HG02981 (cell line): Measurements from ENCODE around the gene ZNF200.
"Not testable (repeated sequence)": the region's sequence is repeated elsewhere in the genome, so short reads cannot be mapped to it uniquely, and the experiment has no call there.

Source experiments
- ATAC-seq: cut with Tn5 transposase; IDR thresholded peaks from one replicate; pipeline ENCODE4 v1.9.1; 2021; ENCODE audit warnings: mild to moderate bottlenecking, moderate library complexity; ENCODE audit not compliant: unreplicated experiment

Gene ZNF200

GRCh38 chr16:3254309-3254708 lies 19.4 kb upstream of the ZNF200 start:
- no peak for ATAC-seq

DNA sequence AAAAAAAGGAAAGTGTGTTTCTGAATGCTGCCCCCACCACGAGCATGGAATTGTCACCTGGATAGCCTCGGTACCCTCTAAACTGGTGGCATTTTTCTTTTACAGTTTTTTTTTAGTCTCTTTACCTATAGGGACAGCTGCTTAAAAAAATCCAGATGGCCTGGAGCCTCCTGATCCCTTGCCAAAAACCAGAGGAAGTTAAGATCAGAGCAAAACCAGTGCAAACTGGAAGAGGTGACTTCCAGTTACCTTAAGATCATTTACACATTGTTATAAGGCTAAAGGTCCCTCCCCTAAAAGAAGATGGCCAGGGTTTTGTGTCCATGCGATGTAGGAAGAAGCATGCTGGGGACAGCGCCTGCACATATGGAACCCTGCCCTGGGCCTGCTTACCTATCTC lies 18.0 kb upstream of the ZNF200 start:
- ATAC-seq, result no peak

- no peak for ATAC-seq
Measured at GRCh38 chr16:3249451-3249850, 14.5 kb upstream of the ZNF200 start.

- no peak for ATAC-seq
Measured at GRCh38 chr16:3249020-3249419, 14.1 kb upstream of the ZNF200 start.

DNA sequence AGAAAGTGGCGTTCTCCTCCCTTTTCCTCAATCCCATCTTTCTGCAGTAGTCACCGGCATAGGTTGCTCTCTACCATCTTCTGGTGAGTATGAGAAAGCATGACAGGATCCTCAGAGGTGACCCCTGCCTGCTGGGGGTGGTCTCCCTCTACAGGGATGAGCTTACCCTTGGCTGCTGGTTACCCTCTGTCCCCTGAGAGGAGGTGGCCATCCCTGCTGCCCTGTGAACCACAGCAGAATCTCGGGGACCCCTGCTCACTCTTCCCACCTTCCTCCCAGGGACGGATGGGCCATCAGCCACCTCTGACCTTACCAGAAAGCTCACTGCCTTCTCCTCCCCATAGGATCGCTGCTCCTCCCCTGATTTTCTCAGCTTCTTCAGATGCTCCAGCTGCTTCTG lies 13.6 kb upstream of the ZNF200 start:
- no peak for ATAC-seq

GRCh38 chr16:3246876-3247275 lies 11.9 kb upstream of the ZNF200 start:
- no peak for ATAC-seq

- no peak for ATAC-seq
Measured at GRCh38 chr16:3246002-3246401, 11.0 kb upstream of the ZNF200 start.

GRCh38 chr16:3243882-3244281 lies 8.9 kb upstream of the ZNF200 start:
- ATAC-seq, result no peak

DNA sequence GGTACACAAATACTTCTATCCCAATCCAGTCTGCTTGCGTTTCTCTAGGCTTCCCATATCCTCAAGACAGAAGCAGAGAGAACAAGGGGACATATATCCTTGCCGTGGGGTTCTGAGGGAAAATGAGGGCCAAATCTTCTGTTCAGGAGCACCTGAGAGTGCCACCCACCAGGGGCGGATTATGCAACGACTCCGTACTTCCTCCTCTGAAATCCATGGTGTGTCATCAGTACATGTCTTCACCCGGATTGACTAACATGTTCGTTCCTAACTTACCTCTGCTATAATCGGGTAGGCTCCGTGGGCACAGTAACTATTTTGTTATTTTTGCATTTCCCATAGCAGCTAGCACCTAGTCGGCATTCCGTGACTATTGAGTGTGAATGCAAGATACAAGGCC lies 7.8 kb upstream of the ZNF200 start:
- no peak for ATAC-seq

- ATAC-seq, result no peak
Measured at GRCh38 chr16:3241761-3242160, 6.8 kb upstream of the ZNF200 start.

- no peak for ATAC-seq
Measured at GRCh38 chr16:3235856-3236669, 1.1 kb upstream of the ZNF200 start.

DNA sequence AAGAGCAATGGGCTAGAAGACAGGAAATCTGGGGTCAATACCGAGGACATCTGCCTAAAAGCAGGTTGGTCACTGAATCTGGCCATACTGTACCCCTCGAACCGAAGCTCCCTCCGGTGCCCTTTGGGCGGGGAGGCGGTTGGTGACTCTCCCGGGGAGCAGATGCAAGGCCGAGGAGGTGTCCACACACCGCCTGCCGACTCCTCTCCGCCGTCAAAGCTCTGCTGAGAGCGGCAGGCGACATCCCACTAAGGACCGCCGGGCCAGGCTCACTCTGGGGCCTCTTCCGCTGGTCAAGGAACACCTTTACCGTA lies 458 bp downstream of the ZNF200 start:
- ATAC-seq, result peak; percentile 21

DNA sequence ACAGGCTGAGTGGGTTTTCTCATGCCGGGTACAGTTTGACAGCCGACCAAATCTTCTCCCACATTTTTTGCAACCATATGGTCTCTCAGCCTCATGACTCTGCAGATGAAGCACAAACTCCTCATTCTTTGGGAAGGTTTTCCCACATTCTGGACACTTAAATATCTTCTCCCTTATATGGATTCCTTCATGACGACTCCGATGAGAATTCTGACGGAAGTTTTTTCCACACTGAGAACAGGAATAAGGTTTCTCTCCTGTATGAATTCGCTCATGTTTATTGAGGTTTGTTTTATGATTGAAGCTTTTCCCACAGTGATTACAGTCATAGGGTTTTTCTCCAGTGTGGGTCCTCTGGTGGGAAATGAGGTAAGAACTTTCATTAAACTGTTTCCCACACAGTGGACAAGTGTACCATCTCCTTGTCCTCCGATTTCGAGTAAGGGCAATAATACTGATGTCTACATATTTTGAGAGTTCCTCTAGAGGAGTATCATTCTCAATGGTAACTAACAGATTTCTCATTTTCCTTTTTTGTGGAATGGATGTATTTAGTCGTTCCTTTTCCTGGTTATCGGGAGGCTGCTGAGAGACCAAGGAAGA lies 10.9 kb downstream of the ZNF200 start:
- no peak for ATAC-seq

GRCh38 chr16:3220839-3221238 lies 14.1 kb downstream of the ZNF200 start:
- ATAC-seq, result no peak

DNA sequence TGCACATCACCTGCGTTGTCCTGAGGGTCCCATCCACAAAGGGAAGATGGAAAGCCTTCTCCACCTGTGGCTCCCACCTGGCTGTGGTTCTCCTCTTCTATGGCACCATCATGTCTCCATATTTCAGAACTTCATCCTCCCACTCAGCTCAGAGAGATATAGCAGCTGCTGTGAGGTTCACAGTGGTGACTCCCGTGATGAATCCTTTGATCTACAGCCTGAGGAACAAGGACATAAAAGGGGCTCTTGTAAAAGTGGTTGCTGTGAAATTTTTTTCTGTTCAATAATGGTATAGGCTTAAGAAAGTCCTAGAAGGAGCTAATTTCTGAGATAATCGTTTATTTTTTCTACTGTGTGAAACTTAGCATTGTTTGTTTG lies 18.7 kb downstream of the ZNF200 start:
- no peak for ATAC-seq

DNA sequence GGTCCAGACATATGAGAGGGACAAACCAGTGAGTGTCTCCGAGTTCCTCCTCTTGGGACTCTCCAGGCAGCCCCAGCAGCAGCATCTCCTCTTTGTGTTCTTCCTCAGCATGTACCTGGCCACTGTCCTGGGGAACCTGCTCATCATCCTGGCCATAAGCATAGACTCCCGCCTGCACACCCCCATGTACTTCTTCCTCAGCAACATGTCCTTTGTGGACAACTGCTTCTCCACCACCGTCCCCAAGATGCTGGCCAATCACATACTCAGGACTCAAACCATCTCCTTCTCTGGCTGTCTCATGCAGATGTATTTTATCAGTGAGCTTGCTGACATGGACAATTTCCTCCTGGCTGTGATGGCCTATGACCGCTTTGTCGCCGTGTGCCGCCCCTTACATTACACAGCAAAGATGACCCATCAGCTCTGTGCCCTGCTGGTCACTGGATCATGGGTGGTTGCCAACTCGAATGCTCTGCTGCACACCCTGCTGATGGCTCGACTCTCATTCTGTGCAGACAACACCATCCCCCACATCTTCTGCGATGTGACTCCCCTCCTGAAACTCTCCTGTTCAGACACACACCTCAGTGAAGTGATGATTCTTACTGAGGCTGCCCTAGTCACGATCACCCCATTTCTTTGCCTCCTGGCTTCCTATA lies 19.2 kb downstream of the ZNF200 start:
- ATAC-seq, result no peak

DNA sequence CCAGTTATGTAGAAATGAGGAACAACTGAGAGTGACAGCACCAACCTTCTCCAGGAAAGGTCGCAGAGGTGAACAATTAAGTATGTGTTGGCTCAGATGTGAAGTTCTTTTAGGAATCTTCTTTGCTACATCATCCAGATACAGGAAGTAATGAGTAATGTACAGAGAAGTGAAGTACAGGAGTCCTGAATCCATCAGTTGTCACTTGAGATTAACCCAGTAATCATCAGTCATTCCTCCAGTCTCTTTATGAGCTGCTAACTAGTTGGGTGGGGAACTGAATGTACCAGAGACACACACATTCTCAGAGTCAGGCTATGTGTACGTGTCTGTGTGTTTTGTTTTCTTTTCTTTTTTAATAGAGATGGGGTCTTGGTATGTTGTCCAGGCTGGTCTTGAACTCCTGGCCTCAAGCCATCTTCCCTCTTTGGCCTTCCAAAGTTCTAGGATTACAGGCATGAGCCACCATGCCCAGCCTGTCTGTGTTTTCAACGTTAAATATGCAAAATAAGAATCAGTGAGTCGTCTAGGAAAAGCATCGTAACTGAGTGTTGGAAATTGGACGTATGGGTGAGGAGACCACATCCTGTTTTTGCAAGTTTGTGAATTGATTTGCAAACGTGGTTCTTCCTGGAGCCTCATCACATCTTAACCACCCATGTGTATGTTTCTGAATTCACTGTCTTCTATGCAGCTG lies 19.9 kb downstream of the ZNF200 start:
- ATAC-seq, result no peak

- ATAC-seq, result no peak
Measured at GRCh38 chr16:3212567-3212966, 22.4 kb downstream of the ZNF200 start.

DNA sequence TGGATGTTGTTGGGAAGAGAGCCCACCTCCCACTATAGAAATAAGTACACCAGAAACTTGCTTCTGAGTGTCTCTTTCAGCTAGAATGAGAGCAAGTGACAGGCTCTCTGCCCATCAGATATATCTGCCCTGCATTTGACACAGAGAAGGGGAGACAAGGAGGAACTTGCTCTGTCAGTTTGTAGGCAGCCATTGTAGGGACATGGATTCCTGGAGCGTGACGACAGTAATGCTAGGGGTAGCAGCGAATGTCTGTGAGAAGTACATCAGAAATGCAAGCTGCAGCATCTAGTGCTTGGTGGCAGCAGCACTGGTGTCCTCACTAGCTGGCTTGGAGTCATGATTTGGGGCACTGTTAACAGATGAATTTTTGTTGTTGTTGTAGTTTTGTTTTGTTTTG lies 23.0 kb downstream of the ZNF200 start:
- ATAC-seq, result no peak

DNA sequence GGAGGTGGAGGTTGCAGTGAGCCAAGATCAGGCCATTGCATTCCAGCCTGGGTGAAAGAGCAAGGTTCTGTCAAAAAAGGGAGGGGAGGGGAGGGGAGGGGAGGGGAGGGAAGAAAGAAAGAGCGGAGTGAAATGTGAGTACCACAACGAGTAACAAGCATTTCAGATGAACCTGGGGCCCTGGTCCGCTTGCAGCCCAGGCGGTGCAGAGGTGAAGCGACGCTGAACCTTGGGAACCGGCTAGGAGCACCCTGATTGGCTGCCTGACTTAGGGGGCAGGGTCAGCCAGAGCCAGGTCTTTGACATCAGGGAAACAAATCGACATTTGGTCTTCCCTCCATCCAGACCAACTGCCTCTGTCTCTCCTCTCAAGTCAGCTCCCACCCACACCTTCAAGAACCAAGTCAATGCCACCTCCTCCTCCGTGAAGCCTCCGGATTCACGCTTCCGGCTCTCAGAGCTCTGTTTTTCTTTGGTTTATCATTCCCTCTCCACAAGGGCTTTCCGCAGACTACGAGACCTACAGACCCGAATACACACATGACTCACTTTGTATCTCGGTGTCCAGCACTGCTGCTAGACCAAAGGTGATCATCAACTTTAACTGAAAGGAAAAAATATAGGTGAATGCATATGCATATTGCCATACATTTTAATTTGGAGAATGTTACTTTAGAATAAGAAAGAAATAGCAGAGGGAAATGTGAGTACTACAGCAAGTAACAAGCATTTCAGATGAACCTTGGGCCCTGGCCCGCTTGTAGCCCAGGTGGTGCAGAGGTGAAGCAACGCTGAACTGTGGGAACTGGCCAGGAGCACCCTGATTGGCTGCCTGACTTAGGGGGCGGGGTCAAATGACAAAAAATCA lies 27.6 kb downstream of the ZNF200 start:
- ATAC-seq, result no peak

- ATAC-seq, result not testable (repeated sequence)
Measured at GRCh38 chr16:3205939-3206338, 29.0 kb downstream of the ZNF200 start.
